PC-3 (cell line): ENCODE results near the gene TWNK. TPM values are rescaled to one million over a fixed set of nuclear protein-coding genes. Genes with fewer than 3 reads are reported as not detected.

ENCODE experiments used
- ATAC-seq: fragments of 200-7000 bp; cut with Tn5 transposase; 2 replicates; pipeline ENCODE4 v1.9.1; 2020; ENCODE audit warnings: mild to moderate bottlenecking, moderate library complexity
- BruUV-seq: library from RNA; stranded (reverse); fragments of 400-500 nt; replicated peaks from 2 replicates; lab custom pipeline; 2021; lab: Mats Ljungman, UMichigan
- CTCF ChIA-PET: fragments of 300-600 bp; sonication (Branson Sonifier 250); formaldehyde crosslinking; loops from one replicate; lab custom pipeline; 2022; ENCODE audit warnings: antibody characterized with exemption; lab: Charles Lee
- POLR2A ChIA-PET: fragments of 300-600 bp; sonication (Branson Sonifier 250); formaldehyde crosslinking; loops from one replicate; lab custom pipeline; 2022; ENCODE audit warnings: antibody characterized with exemption; ENCODE audit not compliant: unreplicated experiment; lab: Charles Lee
- DNase-seq: peaks from one replicate; pipeline ENCODE4 v3.0.0-alpha.2; 2015
- H2AFZ ChIP-seq: fragments of 300-600 bp; sonication (generic); 2 replicates; pipeline ENCODE4 v1.6.0; 2016; ENCODE audit warnings: antibody characterized with exemption, low read length
- H3F3A ChIP-seq: fragments of 300-600 bp; sonication (generic); one replicate; pipeline ENCODE4 v1.6.0; 2017; ENCODE audit warnings: antibody characterized with exemption, low read length, control low read depth, mild to moderate bottlenecking; ENCODE audit not compliant: unreplicated experiment
- H3K27ac ChIP-seq: fragments of 300-600 bp; sonication (generic); 2 replicates; pipeline ENCODE4 v1.5.1; 2016; ENCODE audit warnings: mild to moderate bottlenecking, low read length
- H3K27me3 ChIP-seq: fragments of 300-600 bp; sonication (generic); 2 replicates; pipeline ENCODE4 v1.6.1; 2016; ENCODE audit warnings: low read length, mixed read lengths
- H3K36me3 ChIP-seq: fragments of 300-600 bp; sonication (generic); 2 replicates; pipeline ENCODE4 v1.6.1; 2016; ENCODE audit warnings: low read depth, mixed run types, low read length, mixed read lengths
- H3K4me1 ChIP-seq: fragments of 300-600 bp; sonication (generic); 2 replicates; pipeline ENCODE4 v1.5.1; 2016; ENCODE audit warnings: low read length; ENCODE audit not compliant: insufficient read depth
- H3K4me2 ChIP-seq: fragments of 300-600 bp; sonication (generic); 2 replicates; pipeline ENCODE4 v1.6.0; 2016; ENCODE audit warnings: low read length
- H3K4me3 ChIP-seq: fragments of 300-600 bp; sonication (generic); 2 replicates; pipeline ENCODE4 v1.5.1; 2016; ENCODE audit warnings: mild to moderate bottlenecking, low read length, mixed read lengths
- H3K79me2 ChIP-seq: fragments of 300-600 bp; sonication (generic); 2 replicates; pipeline ENCODE4 v1.6.1; 2017; ENCODE audit warnings: low read length, mixed read lengths
- H3K9ac ChIP-seq: fragments of 300-600 bp; sonication (generic); 2 replicates; pipeline ENCODE4 v1.6.0; 2016; ENCODE audit warnings: mild to moderate bottlenecking, low read length
- H3K9me2 ChIP-seq: fragments of 300-600 bp; sonication (generic); replicated peaks from 2 replicates; pipeline ENCODE4 v1.6.1; 2016; ENCODE audit warnings: mixed run types, low read length, mixed read lengths
- H3K9me3 ChIP-seq: fragments of 300-600 bp; sonication (generic); 2 replicates; pipeline ENCODE4 v1.6.1; 2016; ENCODE audit warnings: low read length, mixed read lengths
- H4K20me1 ChIP-seq: fragments of 300-600 bp; sonication (generic); 2 replicates; pipeline ENCODE4 v1.6.1; 2016; ENCODE audit warnings: low read length, mixed read lengths
- CTCF ChIP-seq: fragments of 300-600 bp; sonication (generic); conservative IDR thresholded peaks from 2 replicates; pipeline ENCODE4 v1.5.1; 2017; ENCODE audit warnings: antibody characterized with exemption, low read depth, mild to moderate bottlenecking, low read length
- EZH2 ChIP-seq: fragments of 300-600 bp; sonication (generic); IDR thresholded peaks from one replicate; pipeline ENCODE4 v1.6.1; 2017; ENCODE audit warnings: antibody characterized with exemption, mild to moderate bottlenecking, low read length; ENCODE audit not compliant: unreplicated experiment
- EZH2phosphoT487 ChIP-seq: fragments of 300-600 bp; sonication (generic); IDR thresholded peaks from 2 replicates; pipeline ENCODE4 v1.6.1; 2018; ENCODE audit warnings: mild to moderate bottlenecking, antibody characterized with exemption, low read length, borderline replicate concordance
- intact Hi-C: fragments of 100-400 bp; cut with micrococcal nuclease; formaldehyde crosslinking; loops from 2 replicates; pipeline ENCODE4 v1.9.0; 2023
- total RNA-seq: library from RNA; depleted of rRNA; stranded (reverse); fragments of >200 nt; gene quantifications from 2 replicates; pipeline ENCODE4 v1.2.3, GENCODE V29; 2014

Gene TWNK
- total RNA-seq, 1 experiment from 2014 or later: 7.5 TPM

- no peaks in the 10 kb centered on the region for H3K9me2 ChIP-seq
- H3K79me2 ChIP-seq: no peaks in the 10 kb centered on the region
- H3K4me2 ChIP-seq: no peak overlapping the region
- intact Hi-C loops: no loop called here
- TF ChIP-seq EZH2phosphoT487: no peak
- no peak for TF ChIP-seq EZH2
- no peak for TF ChIP-seq CTCF
- BruUV-seq: no TSS peak
- DNase-seq (no peak), ATAC-seq (no peak)
- H3K27me3 ChIP-seq: no peaks in the 10 kb centered on the region
- no peaks in the 10 kb centered on the region for H3K36me3 ChIP-seq
- CTCF ChIA-PET: no interaction called here
- no peak overlapping the region for H3K27ac ChIP-seq
- H3F3A ChIP-seq: no peaks in the 10 kb centered on the region
- no peak overlapping the region for H3K9ac ChIP-seq
- no peak overlapping the region for H2AFZ ChIP-seq
- POLR2A ChIA-PET: no interaction called here
- H3K4me3 ChIP-seq: no peak overlapping the region
- no peaks in the 10 kb centered on the region for H4K20me1 ChIP-seq
- H3K4me1 ChIP-seq: 0 out of 2 replicates have a peak, but pooled peaks cover 7% of the 10 kb centered on the region
- no peaks in the 10 kb centered on the region for H3K9me3 ChIP-seq
Observed at GRCh38 chr10:100977436-100977835, 9.9 kb upstream of the TWNK start.

GRCh38 chr10:100978121-100978900 lies 9.0 kb upstream of the TWNK start:
- Histone ChIP-seq H3F3A (no peaks in the 10 kb centered on the region), H4K20me1 (no peaks in the 10 kb centered on the region), H3K4me2 (no peak overlapping the region), H3K9me2 (no peaks in the 10 kb centered on the region), H3K79me2 (no peaks in the 10 kb centered on the region), H3K4me1 (0 out of 2 replicates have a peak, but pooled peaks cover 7% of the 10 kb centered on the region), H3K4me3 (no peak overlapping the region), H2AFZ (no peak overlapping the region), H3K9me3 (no peaks in the 10 kb centered on the region), H3K9ac (no peak overlapping the region), H3K27me3 (no peaks in the 10 kb centered on the region), H3K27ac (no peak overlapping the region), H3K36me3 (no peaks in the 10 kb centered on the region)
- ChIA-PET POLR2A (no interaction called here), CTCF (no interaction called here)
- ATAC-seq (no peak), DNase-seq (no peak)
- BruUV-seq: no TSS peak
- intact Hi-C loops: no loop called here
- TF ChIP-seq EZH2phosphoT487: no peak
- no peak for TF ChIP-seq CTCF
- no peak for TF ChIP-seq EZH2

DNA sequence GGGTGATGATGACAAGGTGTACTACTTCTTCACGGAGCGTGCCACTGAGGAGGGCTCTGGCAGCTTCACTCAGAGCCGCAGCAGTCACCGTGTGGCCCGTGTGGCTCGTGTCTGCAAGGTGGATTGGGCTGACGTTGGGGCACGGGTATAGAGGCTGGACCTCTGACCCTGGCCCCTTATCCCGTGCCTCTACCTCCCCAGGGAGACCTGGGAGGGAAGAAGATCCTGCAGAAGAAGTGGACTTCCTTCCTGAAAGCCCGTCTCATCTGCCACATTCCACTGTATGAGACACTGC lies 8.5 kb upstream of the TWNK start:
- no peak overlapping the region for H2AFZ ChIP-seq
- intact Hi-C loops: no loop called here
- ATAC-seq (no peak), DNase-seq (no peak)
- no peak overlapping the region for H3K4me2 ChIP-seq
- H3K9me2 ChIP-seq: no peaks in the 10 kb centered on the region
- H3K36me3 ChIP-seq: no peaks in the 10 kb centered on the region
- H3K4me3 ChIP-seq: no peak overlapping the region
- H3K9ac ChIP-seq: no peak overlapping the region
- H4K20me1 ChIP-seq: no peaks in the 10 kb centered on the region
- H3K79me2 ChIP-seq: no peaks in the 10 kb centered on the region
- no TSS peak for BruUV-seq
- H3K9me3 ChIP-seq: no peaks in the 10 kb centered on the region
- CTCF ChIA-PET: no interaction called here
- POLR2A ChIA-PET: no interaction called here
- H3K27me3 ChIP-seq: no peaks in the 10 kb centered on the region
- no peak overlapping the region for H3K27ac ChIP-seq
- H3F3A ChIP-seq: no peaks in the 10 kb centered on the region
- TF ChIP-seq EZH2 (no peak), CTCF (no peak), EZH2phosphoT487 (no peak)
- 0 out of 2 replicates have a peak, but pooled peaks cover 7% of the 10 kb centered on the region for H3K4me1 ChIP-seq
